GM21526 (cell line): ENCODE measurements around the gene MLC1.
"Not testable (repeated sequence)": the region's sequence is repeated elsewhere in the genome, so short reads cannot be mapped to it uniquely, and the experiment has no call there.

Experiments
- ATAC-seq: cut with Tn5 transposase; IDR thresholded peaks from one replicate; pipeline ENCODE4 v1.9.1; 2021; ENCODE audit warnings: moderate library complexity; ENCODE audit not compliant: unreplicated experiment, low FRiP score

Gene MLC1

GRCh38 chr22:50104141-50104544 is 18.9 kb upstream of the MLC1 start:
- no peak for ATAC-seq

DNA sequence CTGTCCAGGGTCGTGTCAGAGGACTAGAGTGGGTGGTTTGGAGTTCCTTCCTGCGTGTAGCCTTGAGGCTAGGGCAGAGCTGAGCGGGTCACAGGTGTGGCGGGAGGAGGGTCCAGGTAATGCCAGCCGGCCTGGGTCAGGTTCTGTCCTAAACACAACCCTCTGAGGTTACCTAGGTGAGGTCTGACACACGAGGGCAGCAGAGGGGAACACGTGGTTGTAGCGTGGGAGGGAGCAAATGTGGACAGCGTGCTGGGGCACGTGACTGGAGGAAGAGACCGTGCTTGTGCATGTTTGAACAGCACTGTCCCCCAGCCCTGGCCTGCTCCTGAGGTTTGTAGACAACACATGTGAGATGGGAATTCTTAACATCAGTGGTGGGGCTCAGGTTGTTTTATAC is 17.7 kb upstream of the MLC1 start:
- ATAC-seq: no peak

- ATAC-seq: no peak
These were observed 16.8 kb upstream of the MLC1 start for GRCh38 chr22:50101870-50102565.

DNA sequence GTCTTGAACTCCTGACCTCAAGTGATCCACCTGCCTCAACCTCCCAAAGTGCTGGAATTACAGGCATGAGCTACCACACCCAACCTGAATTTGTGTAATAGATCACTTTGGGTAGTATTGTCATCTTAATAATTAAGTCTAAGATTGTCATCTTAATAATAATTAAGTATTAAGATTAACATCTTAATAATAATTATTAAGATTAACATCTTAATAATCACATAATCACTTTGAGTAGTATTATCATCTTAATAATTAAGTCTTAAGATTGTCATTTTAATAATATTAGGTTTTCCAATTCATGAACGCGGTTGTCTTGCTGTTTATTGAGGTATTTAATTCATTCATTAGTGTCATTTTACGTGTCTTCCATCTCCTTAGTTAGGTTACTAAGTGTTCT is 12.8 kb upstream of the MLC1 start:
- ATAC-seq: no peak

DNA sequence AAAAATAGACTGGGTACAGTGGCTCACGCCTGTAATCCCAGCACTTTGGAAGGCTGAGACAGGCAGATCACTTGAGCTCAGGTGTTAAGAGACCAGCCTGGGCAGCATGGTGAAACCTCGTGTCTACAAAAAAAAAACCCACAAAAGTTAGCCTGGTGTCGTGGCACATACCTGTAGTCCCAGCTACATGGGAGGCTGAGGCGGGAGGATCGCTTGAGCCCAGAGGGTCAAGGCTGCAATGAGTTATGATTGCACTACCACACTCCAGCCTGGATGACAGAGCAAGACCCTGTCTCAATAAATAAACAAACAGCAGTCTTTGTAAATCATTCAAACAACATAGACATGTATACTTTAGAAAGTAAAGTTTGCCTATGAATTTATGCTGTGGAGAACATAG is 7.1 kb upstream of the MLC1 start:
- ATAC-seq: no peak

- ATAC-seq: no peak
These were observed 6.0 kb upstream of the MLC1 start for GRCh38 chr22:50091092-50091768.

DNA sequence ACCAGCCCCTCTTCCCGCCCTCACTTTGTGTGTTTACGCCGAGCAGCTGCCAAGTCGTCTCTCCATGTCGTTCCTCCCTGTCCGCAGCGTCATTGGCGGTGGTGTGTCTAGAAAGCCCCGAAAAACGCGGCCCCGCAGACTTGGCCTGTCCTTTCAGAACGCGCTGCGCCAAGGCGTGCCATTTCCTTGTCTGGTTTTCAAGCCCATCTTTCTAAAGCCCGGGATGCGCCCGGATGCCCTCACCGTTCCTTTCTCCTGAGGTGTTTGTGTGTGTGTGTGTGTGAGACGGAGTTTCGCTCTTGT is 5.1 kb upstream of the MLC1 start:
- ATAC-seq: no peak

GRCh38 chr22:50089682-50090411 is 4.6 kb upstream of the MLC1 start, which contains the start of gene MOV10L1:
Gene MOV10L1 (plus strand): TSS chr22:50090006. CDS start chr22:50090089, 83 bp downstream.
- ATAC-seq: no peak

GRCh38 chr22:50089231-50089630 is 4.0 kb upstream of the MLC1 start:
- ATAC-seq: no peak

- ATAC-seq: no peak
These were observed 2.9 kb upstream of the MLC1 start for GRCh38 chr22:50088096-50088495.

- no peak for ATAC-seq
These were observed 2.4 kb upstream of the MLC1 start for GRCh38 chr22:50087646-50088045.

GRCh38 chr22:50086975-50087374 is 1.7 kb upstream of the MLC1 start:
- not testable (repeated sequence) for ATAC-seq

DNA sequence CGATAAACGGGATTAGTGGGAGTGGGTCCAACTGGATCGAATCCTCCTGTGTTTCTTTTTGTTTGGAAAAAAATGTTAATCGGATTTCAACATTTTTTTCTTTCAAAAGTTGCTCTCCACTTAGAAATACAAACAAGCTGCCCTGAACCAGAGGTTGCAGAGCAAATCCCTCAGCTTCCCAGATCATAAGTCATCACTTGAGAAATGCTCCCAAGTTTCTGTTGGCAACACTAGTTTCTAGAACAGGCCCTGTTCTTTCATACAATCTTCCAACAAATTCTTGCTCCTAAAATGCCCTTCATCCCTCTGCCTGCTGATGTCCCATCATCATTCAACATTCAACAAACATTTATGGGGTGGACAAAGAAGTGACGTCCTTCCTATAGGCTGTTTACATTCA is 1.3 kb upstream of the MLC1 start:
- ATAC-seq: no peak

GRCh38 chr22:50084614-50085021 is 608 bp downstream of the MLC1 start:
- no peak for ATAC-seq

DNA sequence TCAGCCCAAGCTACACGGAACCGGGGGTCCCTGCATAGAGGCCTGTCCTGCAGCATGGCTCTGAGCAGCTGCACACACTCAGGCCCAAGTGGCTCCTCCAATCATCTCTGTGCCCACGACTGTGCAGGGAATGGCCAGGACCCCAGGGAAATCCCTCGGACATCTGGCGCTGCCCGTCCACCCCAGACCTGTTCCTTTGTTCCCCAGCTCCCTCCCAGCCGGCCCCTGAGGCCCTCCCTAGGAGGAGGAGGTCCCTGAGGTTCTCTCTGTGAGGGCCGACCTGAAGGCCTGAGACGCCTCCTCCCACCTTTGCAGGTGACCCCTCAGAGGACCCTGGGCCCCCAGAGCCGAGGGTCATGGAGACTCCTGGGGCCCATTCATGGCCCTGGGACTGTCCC is 1.1 kb downstream of the MLC1 start:
- ATAC-seq: no peak

GRCh38 chr22:50083462-50084079 is 1.7 kb downstream of the MLC1 start:
- ATAC-seq: no peak

GRCh38 chr22:50082961-50083461 is 2.2 kb downstream of the MLC1 start:
- no peak for ATAC-seq

DNA sequence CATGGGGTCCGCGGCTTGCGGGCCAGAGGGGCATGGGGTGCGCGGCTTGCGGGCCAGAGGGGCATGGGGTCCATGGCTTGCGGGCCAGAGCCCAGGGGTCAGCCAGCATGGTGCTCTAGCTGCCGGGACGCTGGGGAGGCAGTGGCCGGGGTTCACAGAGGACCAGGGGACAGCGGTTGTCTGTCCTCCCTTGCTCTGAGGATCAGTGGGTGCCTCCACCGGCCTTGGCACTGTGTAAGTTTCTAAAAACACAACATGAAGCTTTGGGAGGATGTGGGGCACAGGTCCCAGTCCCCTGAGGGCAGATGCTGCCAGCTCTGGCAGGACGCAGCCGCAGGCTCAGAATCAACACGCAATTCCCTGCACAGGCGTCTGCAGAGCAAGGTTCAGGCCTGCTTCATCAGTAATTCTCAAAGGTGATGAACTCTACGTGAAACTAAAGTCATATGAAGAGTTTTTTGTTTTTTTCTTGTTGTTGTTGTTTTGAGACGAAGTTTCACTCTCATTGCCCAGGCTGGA is 3.0 kb downstream of the MLC1 start:
- ATAC-seq: no peak

- no peak for ATAC-seq
These were observed 3.6 kb downstream of the MLC1 start for GRCh38 chr22:50081426-50082196.

DNA sequence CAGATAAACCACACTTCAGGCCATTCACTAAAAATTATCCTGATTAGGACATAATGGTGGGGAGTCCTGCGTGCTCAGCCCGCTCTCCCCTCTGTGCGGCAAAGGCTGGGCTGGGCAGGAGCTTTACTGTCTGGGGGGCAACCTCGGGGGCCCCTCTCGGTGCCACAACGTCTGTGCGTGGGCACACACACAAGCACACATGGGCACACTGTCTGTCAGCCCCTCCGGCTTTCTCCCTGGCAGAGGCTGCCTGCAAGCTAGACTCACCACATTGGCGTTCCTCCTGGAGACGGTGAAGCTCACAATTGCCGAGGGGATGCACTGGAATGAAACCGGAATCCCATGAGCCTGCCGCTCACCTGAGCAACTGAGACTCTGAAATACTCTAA is 5.2 kb downstream of the MLC1 start:
- no peak for ATAC-seq
